Inferior parietal cortex (tissue), 1 donor: Measurements from ENCODE around the gene USP2.
"Not testable (repeated sequence)": the region's sequence is repeated elsewhere in the genome, so short reads cannot be mapped to it uniquely, and the experiment has no call there.

ENCODE experiments used
- DNase-seq: peaks from one replicate; pipeline ENCODE4 v3.0.0-alpha.2; 2016; ENCODE audit errors: extremely low spot score

The USP2 gene

GRCh38 chr11:119412072-119412471 lies 30.6 kb upstream of the USP2 start:
- DNase-seq = no peak

GRCh38 chr11:119410501-119410900 lies 29.0 kb upstream of the USP2 start:
- DNase-seq = no peak

- DNase-seq = no peak
Observed at GRCh38 chr11:119409731-119410130, 28.2 kb upstream of the USP2 start.

- no peak for DNase-seq
Observed at GRCh38 chr11:119406005-119406404, 24.5 kb upstream of the USP2 start.

- DNase-seq = not testable (repeated sequence)
Observed at GRCh38 chr11:119405448-119405847, 24.0 kb upstream of the USP2 start.

- no peak for DNase-seq
Observed at GRCh38 chr11:119404872-119405271, 23.4 kb upstream of the USP2 start.

GRCh38 chr11:119403021-119403420 lies 21.5 kb upstream of the USP2 start:
- DNase-seq = no peak

- no peak for DNase-seq
Observed at GRCh38 chr11:119402470-119402869, 21.0 kb upstream of the USP2 start.

GRCh38 chr11:119400860-119401259 lies 19.4 kb upstream of the USP2 start:
- DNase-seq = no peak

- DNase-seq = no peak
Observed at GRCh38 chr11:119397740-119398139, 16.2 kb upstream of the USP2 start.

- no peak for DNase-seq
Observed at GRCh38 chr11:119396835-119397234, 15.3 kb upstream of the USP2 start.

GRCh38 chr11:119391275-119391674 lies 9.8 kb upstream of the USP2 start:
- DNase-seq = no peak

GRCh38 chr11:119389611-119390254 lies 8.2 kb upstream of the USP2 start:
- DNase-seq = no peak

- DNase-seq = no peak
Observed at GRCh38 chr11:119388103-119388502, 6.6 kb upstream of the USP2 start.

GRCh38 chr11:119384332-119384731 lies 2.8 kb upstream of the USP2 start:
- DNase-seq = no peak

- not testable (repeated sequence) for DNase-seq
Observed at GRCh38 chr11:119382513-119382912, 1.0 kb upstream of the USP2 start.

- no peak for DNase-seq
Observed at GRCh38 chr11:119382101-119382500, 611 bp upstream of the USP2 start.

GRCh38 chr11:119380827-119381180 lies 686 bp downstream of the USP2 start:
- DNase-seq = no peak

- DNase-seq = no peak
Observed at GRCh38 chr11:119380160-119380826, 1.2 kb downstream of the USP2 start.

GRCh38 chr11:119378851-119379465 lies 2.5 kb downstream of the USP2 start:
- no peak for DNase-seq

- no peak for DNase-seq
Observed at GRCh38 chr11:119377961-119378667, 3.4 kb downstream of the USP2 start.

- no peak for DNase-seq
Observed at GRCh38 chr11:119377112-119377901, 4.2 kb downstream of the USP2 start.
